ENCODE results near the gene SLC26A3. TPM values are rescaled to one million over a fixed set of nuclear protein-coding genes. Genes with fewer than 3 reads are reported as not detected.

The SLC26A3 gene
- total RNA-seq, 1 experiment from 2014 or later, result not detected

GRCh38 chr7:107751113-107751512 is 51.9 kb downstream of the SLC26A3 start:
- no peak overlapping the region for H2BK15ac ChIP-seq (ENCODE audit: low read depth, low read length)
- Mint-ChIP-seq H3K36me3 (ENCODE audit: insufficient read depth in 1 of 3, low read depth in 3 of 3) (peaks cover 24 to 60% (median 58%) of the 10 kb centered on the region in 3 experiments; a peak in 6 of 7 replicates), H3K27ac (no peak overlapping the region), H3K27me3 (ENCODE audit: low read depth) (no peaks in the 10 kb centered on the region), H3K4me3 (no peak overlapping the region), H3K9me3 (no peaks in the 10 kb centered on the region), H3K4me1 (0 out of 4 replicates have a peak, but pooled peaks cover 0 to 2% of the 10 kb centered on the region in 2 experiments)
- H3K18ac ChIP-seq (ENCODE audit: insufficient read length, low read depth, low read length), result no peak overlapping the region
- no peak overlapping the region for H4K5ac ChIP-seq (ENCODE audit: insufficient read length, low read depth, low read length)
- H3K27ac ChIP-seq (ENCODE audit: insufficient read length, low read depth, low read length), result no peak overlapping the region
- no peak overlapping the region for H3K9ac ChIP-seq (ENCODE audit: extremely low read depth, insufficient read length, low read length)
- no peak overlapping the region for H3K23ac ChIP-seq (ENCODE audit: insufficient read length, low read depth, low read length)
- H2AK5ac ChIP-seq (ENCODE audit: insufficient read length, low read length), result no peak overlapping the region
- no peak overlapping the region for H2BK12ac ChIP-seq (ENCODE audit: insufficient read length, low read depth, low read length)
- no peak overlapping the region for H2BK20ac ChIP-seq (ENCODE audit: low read depth, low read length, poor library complexity, severe bottlenecking)
- TF ChIP-seq CTCF (conservative IDR thresholded peaks at IDR 0.05), result no peak
- H3K27me3 ChIP-seq (ENCODE audit: insufficient read depth, low read length), result no peaks in the 10 kb centered on the region
- DNase-seq, result no peak
- H2BK5ac ChIP-seq (ENCODE audit: insufficient read length, low read length), result no peak overlapping the region
- no peak overlapping the region for H3K4me2 ChIP-seq (ENCODE audit: insufficient read depth, insufficient read length, low read length)
- H3K79me1 ChIP-seq (ENCODE audit: insufficient read depth, low read depth, low read length, poor library complexity, severe bottlenecking), result peaks cover 3% of the 10 kb centered on the region
- no peak overlapping the region for H3K56ac ChIP-seq (ENCODE audit: insufficient read length, low read depth, low read length)
- no peak overlapping the region for H3T11ph ChIP-seq (ENCODE audit: low read length)
- no peak overlapping the region for H4K91ac ChIP-seq (ENCODE audit: insufficient read length, low read depth, low read length)
- H3K4me1 ChIP-seq (ENCODE audit: insufficient read depth, low read length), result no peaks in the 10 kb centered on the region
- no peak overlapping the region for H3K4ac ChIP-seq (ENCODE audit: low read depth, low read length)
- no peak overlapping the region for H2AFZ ChIP-seq (ENCODE audit: low read length)
- no peak overlapping the region for H2BK120ac ChIP-seq (ENCODE audit: low read depth, low read length, poor library complexity, severe bottlenecking)
- no peak overlapping the region for H4K8ac ChIP-seq (replicated peaks; ENCODE audit: insufficient read length, low read depth, low read length)
- no peaks in the 10 kb centered on the region for H4K20me1 ChIP-seq (ENCODE audit: control insufficient read depth, insufficient read depth, insufficient read length)
- H3K79me2 ChIP-seq (ENCODE audit: insufficient read depth, low read length), result peaks cover 5% of the 10 kb centered on the region; the same call in 1 of the 2 replicates
- no peak overlapping the region for H3K14ac ChIP-seq (ENCODE audit: insufficient read depth, low read length)
- WGBS (ENCODE audit: extremely low coverage, insufficient read length, low lambda C conversion rate), result no CpG with 5 or more reads among the region's 7 CpGs
- H3K9me3 ChIP-seq (ENCODE audit: control insufficient read depth, low read depth, low read length), result no peaks in the 10 kb centered on the region
- no peaks in the 10 kb centered on the region for H3K23me2 ChIP-seq (ENCODE audit: insufficient read length, low read depth, low read length, poor library complexity, severe bottlenecking)

Measured in H9 (cell line).